Inferior parietal cortex (tissue), 1 donor: Measurements from ENCODE around the gene OR4M2.
"Not testable (repeated sequence)": the region's sequence is repeated elsewhere in the genome, so short reads cannot be mapped to it uniquely, and the experiment has no call there.

ENCODE experiments used
- DNase-seq: peaks from one replicate; pipeline ENCODE4 v3.0.0-alpha.2; 2016; ENCODE audit errors: extremely low spot score

The OR4M2 gene

GRCh38 chr15:22080227-22080626 is at the start of gene OR4M2:
TSS of gene OR4M2 (plus strand) at chr15:22080527. CDS start at chr15:22080625, 98 bp downstream.
- not testable (repeated sequence) for DNase-seq

- not testable (repeated sequence) for DNase-seq
Observed at GRCh38 chr15:22069267-22069666, 11.1 kb upstream of the OR4M2 start.

- DNase-seq, result not testable (repeated sequence)
Observed at GRCh38 chr15:22081386-22081785, 1.1 kb downstream of the OR4M2 start.

GRCh38 chr15:22098616-22099253 is 18.4 kb downstream of the OR4M2 start:
- not testable (repeated sequence) for DNase-seq

GRCh38 chr15:22099289-22099891 is 19.1 kb downstream of the OR4M2 start:
- DNase-seq, result not testable (repeated sequence)

- DNase-seq, result not testable (repeated sequence)
Observed at GRCh38 chr15:22122033-22122432, 41.7 kb downstream of the OR4M2 start.
